Fibroblast of skin of right quadriceps (primary cell): ENCODE measurements around the gene CLEC2L.

ENCODE experiments used
- DNase-seq: peaks from one replicate; pipeline ENCODE4 v3.0.0-alpha.2; 2013

Gene CLEC2L

GRCh38 chr7:139557857-139558581 lies 34.5 kb downstream of the CLEC2L start:
- no peak for DNase-seq

GRCh38 chr7:139559364-139560105 lies 36.0 kb downstream of the CLEC2L start:
- no peak for DNase-seq

GRCh38 chr7:139560199-139560598 lies 36.7 kb downstream of the CLEC2L start:
- no peak for DNase-seq

- DNase-seq, result no peak
Measured at GRCh38 chr7:139560678-139561077, 37.2 kb downstream of the CLEC2L start.

- DNase-seq, result no peak
Measured at GRCh38 chr7:139562491-139562890, 39.0 kb downstream of the CLEC2L start.

GRCh38 chr7:139562961-139563565 lies 39.6 kb downstream of the CLEC2L start:
- no peak for DNase-seq

GRCh38 chr7:139563856-139564255 lies 40.4 kb downstream of the CLEC2L start:
- DNase-seq, result no peak

GRCh38 chr7:139566075-139566474 lies 42.6 kb downstream of the CLEC2L start:
- DNase-seq, result no peak

GRCh38 chr7:139566736-139567646 lies 43.5 kb downstream of the CLEC2L start:
- no peak for DNase-seq

GRCh38 chr7:139567647-139568345 lies 44.3 kb downstream of the CLEC2L start:
- no peak for DNase-seq

- no peak for DNase-seq
Measured at GRCh38 chr7:139568346-139568675, 44.8 kb downstream of the CLEC2L start.

- DNase-seq, result no peak
Measured at GRCh38 chr7:139568813-139569490, 45.5 kb downstream of the CLEC2L start.

GRCh38 chr7:139570119-139570518 lies 46.6 kb downstream of the CLEC2L start:
- DNase-seq, result no peak

GRCh38 chr7:139570626-139571025 lies 47.1 kb downstream of the CLEC2L start:
- no peak for DNase-seq

GRCh38 chr7:139571190-139571589 lies 47.7 kb downstream of the CLEC2L start:
- no peak for DNase-seq

- no peak for DNase-seq
Measured at GRCh38 chr7:139571651-139572050, 48.2 kb downstream of the CLEC2L start.

GRCh38 chr7:139572071-139572470 lies 48.6 kb downstream of the CLEC2L start:
- DNase-seq, result no peak

- DNase-seq, result no peak
Measured at GRCh38 chr7:139572704-139573385, 49.4 kb downstream of the CLEC2L start.

GRCh38 chr7:139573871-139574270 lies 50.4 kb downstream of the CLEC2L start:
- DNase-seq, result no peak

- DNase-seq, result no peak
Measured at GRCh38 chr7:139574618-139575337, 51.3 kb downstream of the CLEC2L start.

GRCh38 chr7:139575338-139575680 lies 51.8 kb downstream of the CLEC2L start:
- no peak for DNase-seq
